HG02759 (cell line): Measurements from ENCODE around the gene APOC4.

ENCODE experiments used
- ATAC-seq: cut with Tn5 transposase; IDR thresholded peaks from one replicate; pipeline ENCODE4 v1.9.1; 2021; ENCODE audit warnings: mild to moderate bottlenecking, moderate library complexity; ENCODE audit not compliant: unreplicated experiment

APOC4 gene

GRCh38 chr19:44914433-44915206 lies 27.4 kb upstream of the APOC4 start, which contains the start of gene APOC1:
Gene APOC1 (plus strand): TSS chr19:44914608. CDS start chr19:44914892, 284 bp downstream.
- ATAC-seq = peak; percentile 91

GRCh38 chr19:44924243-44924725 lies 17.8 kb upstream of the APOC4 start:
- ATAC-seq = no peak

GRCh38 chr19:44925114-44925891 lies 16.7 kb upstream of the APOC4 start:
- no peak for ATAC-seq

GRCh38 chr19:44926245-44927077 lies 15.6 kb upstream of the APOC4 start:
- ATAC-seq = peak; percentile 11

GRCh38 chr19:44927746-44928145 lies 14.3 kb upstream of the APOC4 start:
- ATAC-seq = no peak

- ATAC-seq = no peak
These were observed 11.9 kb upstream of the APOC4 start for GRCh38 chr19:44930088-44930487.

- no peak for ATAC-seq
These were observed 10.5 kb upstream of the APOC4 start for GRCh38 chr19:44931541-44931940.

GRCh38 chr19:44939668-44940067 lies 2.4 kb upstream of the APOC4 start:
- ATAC-seq = no peak

GRCh38 chr19:44943801-44944249 lies 1.8 kb downstream of the APOC4 start:
- peak; percentile 68 for ATAC-seq

- no peak for ATAC-seq
These were observed 5.1 kb downstream of the APOC4 start for GRCh38 chr19:44947041-44947581.

GRCh38 chr19:44948237-44948636 lies 6.2 kb downstream of the APOC4 start:
- ATAC-seq = no peak

GRCh38 chr19:44948763-44949374 lies 6.8 kb downstream of the APOC4 start:
- ATAC-seq = no peak

- ATAC-seq = no peak
These were observed 7.5 kb downstream of the APOC4 start for GRCh38 chr19:44949550-44949949.

- no peak for ATAC-seq
These were observed 9.4 kb downstream of the APOC4 start for GRCh38 chr19:44951179-44952159.

- no peak for ATAC-seq
These were observed 12.2 kb downstream of the APOC4 start for GRCh38 chr19:44954278-44954648.

GRCh38 chr19:44954649-44955504 lies 12.8 kb downstream of the APOC4 start, which contains the start of gene CLPTM1:
Gene CLPTM1 (plus strand): TSS chr19:44955380. CDS start chr19:44955396, 16 bp downstream.
- peak; percentile 84 for ATAC-seq

- no peak for ATAC-seq
These were observed 13.7 kb downstream of the APOC4 start for GRCh38 chr19:44955505-44956439.
